Skeletal muscle cell (primary cell): ENCODE measurements around the gene LNX2.

Experiments
- DNase-seq: peaks from one replicate; pipeline ENCODE4 v3.0.0-alpha.2; 2010; ENCODE audit warnings: low read depth
- H3K4me3 ChIP-seq: 2 replicates; pipeline ENCODE4 v1.5.1; 2011; ENCODE audit warnings: low read depth, mild to moderate bottlenecking, control low read depth, low read length, moderate library complexity

The LNX2 gene

DNA sequence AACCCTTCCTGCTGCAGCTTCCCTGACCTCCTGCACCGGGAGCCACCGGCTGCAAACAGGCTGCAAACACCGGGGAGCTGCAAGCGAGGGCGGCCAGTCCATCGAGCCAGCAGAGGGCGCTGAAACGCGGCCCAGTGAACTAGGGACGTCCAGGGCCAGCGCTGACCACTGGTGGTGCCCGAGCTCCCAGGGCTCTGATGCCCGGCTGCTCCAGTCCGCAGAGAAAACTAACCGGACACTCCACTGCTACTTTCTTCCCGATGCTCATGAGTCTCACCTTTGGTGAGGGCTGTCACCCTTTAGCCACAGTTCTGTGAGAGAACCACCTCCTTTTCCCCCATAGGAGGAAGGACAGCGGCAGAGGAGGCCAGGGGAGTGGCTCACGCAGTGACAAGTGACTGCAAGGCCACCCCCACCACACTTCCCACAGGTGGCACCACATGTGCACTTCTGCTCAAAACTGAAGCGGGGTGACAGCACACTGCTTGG, 87.1 kb downstream of the LNX2 start:
- peak overlapping the region; percentile 12 for H3K4me3 ChIP-seq

DNA sequence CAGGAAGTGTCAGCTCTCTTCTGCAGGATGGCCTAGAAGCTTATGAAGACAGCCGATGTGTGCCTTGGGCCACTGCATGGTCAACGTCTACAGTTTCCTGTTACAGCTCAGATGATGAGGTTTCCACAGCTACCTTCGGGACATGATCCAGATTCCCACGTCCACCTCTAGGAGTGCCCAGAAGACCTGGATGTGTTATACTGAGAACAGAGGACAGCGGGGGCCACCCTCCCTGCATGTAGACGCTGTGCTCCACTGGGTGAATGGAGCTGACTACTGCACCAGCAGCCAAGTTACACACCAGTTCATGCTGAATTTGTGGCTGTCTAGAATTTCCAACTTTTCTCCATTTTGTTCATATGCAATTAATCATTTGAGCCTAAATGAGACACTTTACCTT, 91.4 kb downstream of the LNX2 start:
- no peak overlapping the region for H3K4me3 ChIP-seq
- DNase-seq, result no peak

More for the DNA sequence above, 87.1 kb downstream of the LNX2 start:
- peak; percentile 21 for DNase-seq

DNA sequence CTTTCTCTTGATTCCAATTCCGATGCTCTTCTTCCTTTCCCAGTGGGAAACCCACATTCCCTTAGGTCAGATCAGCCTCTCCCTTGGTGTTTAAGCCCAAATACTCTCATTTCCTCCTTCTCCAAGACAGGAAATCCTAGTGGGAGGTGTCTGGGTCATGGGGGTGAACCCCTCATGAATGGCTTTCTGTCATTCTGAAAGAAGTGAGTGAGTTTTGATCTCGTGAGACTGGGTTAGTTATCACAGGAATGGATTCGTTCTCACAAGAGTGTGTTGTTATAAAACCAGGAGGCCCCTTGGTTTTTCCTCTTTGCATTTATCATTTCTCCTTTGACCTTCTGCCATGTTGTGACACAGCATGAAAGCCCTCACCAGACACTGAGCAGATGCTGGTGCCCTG, 93.8 kb downstream of the LNX2 start:
- no peak overlapping the region for H3K4me3 ChIP-seq
- no peak for DNase-seq

DNA sequence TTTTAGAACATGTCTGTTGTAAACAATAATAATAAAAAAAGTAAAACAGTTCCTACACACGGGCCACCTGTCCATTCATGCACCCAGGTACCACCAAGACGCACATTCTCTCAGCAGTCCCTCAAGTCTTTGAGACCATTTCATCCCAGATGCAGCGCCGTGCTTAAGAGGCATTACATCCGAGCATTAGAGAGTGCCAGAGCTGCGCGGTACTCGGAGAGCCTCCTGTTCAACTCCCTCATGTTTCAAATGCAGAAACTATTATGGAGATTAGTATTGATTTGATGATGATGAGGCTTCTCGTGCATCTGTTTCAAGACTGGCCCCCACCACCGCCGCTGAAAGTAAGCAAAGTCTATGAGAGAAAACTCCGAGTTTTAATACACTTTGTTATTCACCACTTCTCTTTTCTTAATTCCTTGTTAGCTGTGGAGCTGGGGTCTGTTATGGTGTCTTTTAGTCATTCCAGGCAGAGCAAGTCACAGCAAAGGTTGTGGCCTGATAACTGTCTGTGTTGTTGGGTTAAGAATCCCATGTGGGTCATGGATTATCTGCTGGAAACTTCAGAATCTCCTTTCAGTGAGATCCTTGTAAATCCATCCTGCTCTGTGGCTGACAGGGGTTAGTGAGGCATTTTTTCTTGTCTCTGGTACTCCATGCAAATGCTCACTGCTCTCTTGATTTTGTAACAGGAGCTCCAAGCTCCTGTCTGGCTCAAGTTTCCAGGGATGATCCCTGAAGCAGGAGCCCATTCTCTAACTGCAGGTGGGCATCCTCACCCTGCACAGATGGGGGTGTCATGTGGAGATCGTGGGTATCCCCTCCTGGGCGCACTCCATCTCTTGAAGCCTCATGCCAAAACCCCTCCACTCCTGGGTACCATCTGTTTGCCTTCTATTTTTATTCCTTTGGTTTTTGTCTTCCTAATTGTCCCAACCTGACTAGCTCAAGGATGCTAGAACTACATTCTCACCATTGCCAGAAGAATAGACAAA, 95.1 kb downstream of the LNX2 start:
- no peak overlapping the region for H3K4me3 ChIP-seq
- DNase-seq, result no peak

DNA sequence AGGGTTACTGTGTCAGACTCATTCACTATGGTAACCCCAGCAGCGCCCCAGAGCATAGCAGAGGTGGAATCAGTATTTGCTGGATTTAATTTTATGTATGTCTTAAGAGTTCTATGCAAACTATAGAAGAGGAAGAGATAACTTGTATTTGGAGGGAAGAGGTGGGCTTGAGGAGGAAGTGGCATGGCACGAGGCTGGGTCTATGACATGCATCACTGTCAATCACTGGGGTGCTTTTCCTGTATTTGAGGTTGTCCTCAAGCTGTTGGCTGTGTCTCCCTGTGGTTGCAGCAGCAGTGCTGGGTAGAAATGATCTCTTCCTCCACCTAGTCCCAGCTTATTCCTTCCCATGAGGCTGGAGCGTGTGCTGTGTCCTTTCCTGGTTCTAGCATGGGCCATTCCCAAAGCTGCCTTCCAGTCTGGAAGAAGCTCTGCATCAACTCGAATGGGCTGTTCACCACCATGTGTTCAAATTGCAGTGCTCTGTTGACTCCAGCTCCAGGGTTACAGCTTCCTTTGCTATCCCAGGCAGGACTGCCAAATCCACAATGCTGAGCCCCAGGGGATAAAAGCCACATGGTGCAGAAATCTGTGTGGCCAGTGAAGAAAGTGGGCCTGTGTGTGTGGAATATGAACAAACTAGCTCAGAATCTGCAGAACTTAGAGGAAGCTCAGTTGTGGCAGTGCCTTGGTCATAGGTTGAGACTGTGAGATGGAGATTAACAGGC, 96.8 kb downstream of the LNX2 start:
- no peak overlapping the region for H3K4me3 ChIP-seq
- no peak for DNase-seq

DNA sequence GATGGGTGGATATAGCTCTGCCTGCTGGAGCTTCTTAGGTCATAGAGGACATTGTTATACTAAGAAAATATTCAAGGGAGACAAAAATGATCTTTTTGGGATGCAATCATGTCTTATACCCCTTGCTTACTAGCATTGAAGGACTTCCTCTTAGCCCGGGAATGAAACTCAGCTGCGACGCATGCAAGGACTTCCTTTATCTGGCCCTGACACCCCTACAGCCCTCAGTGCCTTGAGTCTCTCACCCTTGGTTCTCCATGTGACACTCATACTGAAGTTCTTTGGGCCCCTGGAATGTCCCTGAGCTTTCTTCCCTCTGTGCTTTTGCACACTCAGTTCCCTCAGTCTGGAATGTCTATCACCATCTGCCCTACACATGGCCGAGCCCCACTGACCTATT, 97.5 kb downstream of the LNX2 start:
- no peak overlapping the region for H3K4me3 ChIP-seq
- DNase-seq, result no peak

DNA sequence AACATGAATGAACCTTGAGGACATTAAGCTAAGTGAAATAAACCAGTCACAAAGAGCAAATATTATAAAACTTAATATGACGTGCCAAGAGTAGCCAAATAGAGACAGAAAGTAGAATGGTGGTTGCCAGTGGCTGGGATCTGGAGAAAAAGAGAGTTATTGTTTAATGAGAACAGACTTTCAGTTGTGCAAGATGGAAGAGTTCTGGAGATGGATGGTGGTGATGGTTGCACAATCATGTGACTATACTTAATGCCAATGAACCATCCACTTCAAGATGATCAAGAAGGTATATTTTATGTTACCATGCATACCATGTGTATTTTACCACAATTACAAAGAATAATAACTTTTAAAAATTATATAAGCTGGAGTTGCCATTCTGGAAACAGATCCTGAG, 104.2 kb downstream of the LNX2 start:
- H3K4me3 ChIP-seq, result no peak overlapping the region
- DNase-seq, result no peak

DNA sequence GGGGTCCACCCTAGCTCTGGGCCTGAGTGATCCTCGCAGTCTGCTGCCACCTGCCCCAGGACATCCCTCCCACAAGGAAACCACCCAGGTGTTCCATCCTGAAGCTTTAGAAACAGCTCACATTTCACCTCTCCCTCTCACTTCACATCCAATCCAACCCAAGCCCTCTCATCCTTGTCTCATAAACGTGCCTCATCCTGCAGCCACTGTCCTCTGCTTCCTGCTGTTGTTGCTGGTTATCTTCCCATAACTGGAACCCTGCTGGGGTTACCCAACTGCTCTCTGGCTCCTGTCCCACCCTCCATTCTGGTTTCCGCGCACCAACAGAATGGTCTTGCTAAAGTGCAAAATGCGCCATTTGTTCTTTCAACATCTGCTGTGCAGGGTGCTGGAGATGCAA, 110.2 kb downstream of the LNX2 start:
- H3K4me3 ChIP-seq, result no peak overlapping the region
- DNase-seq, result no peak

DNA sequence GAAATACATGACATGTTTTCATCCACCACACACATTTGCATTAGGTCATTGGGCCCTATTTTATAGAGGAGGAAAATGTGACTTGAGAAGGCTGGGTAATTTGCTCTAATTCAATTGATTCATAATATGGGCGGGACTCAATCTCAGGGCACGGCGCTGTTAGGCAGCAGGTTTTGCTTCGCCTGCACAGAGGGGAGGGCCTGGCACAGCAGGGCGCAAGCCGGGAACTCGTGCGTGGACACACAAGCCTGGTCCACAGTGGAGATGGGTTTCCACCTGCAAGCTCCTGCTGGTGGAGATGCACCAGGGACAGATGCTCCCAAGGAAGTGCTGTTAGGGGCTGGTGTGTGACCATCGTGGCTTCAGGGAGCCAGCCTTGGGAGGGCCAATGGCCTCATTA, 111.5 kb downstream of the LNX2 start:
- DNase-seq, result no peak
- H3K4me3 ChIP-seq, result no peak overlapping the region

DNA sequence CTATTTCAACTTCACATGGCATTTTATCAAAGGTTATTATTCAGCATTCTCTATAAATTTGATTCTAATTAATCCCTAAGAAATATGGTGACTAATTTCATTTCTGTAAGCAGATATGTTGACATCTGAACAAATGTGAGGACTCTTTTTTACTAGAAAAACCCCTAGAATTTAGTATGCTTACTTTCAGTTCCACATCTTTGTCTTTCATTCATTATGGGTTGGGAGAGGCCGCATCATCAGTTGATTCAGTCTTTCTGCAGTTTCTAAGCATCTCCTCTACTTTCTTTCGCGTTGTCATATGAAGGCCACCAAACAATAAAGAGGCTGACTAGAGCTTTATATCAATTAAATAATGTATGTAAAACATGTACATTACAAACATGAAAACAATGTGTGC, 114.5 kb downstream of the LNX2 start:
- H3K4me3 ChIP-seq, result no peak overlapping the region
- no peak for DNase-seq

DNA sequence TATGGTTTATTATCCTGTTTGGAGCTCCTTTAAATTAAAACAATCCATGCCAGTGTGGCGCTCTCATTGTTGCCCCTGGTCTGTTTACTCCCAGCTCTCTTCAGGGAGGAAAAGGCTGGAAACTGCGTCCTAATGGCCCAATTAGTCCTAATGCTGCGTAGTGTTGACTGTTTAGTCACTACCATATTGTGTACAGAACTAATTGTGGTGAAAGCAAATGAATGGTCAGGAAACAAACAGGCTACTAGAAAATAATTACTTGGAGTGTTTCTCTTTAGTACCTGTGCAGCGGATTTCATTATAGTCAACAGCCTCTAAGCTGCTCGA, 115.5 kb downstream of the LNX2 start:
- no peak overlapping the region for H3K4me3 ChIP-seq
- no peak for DNase-seq

DNA sequence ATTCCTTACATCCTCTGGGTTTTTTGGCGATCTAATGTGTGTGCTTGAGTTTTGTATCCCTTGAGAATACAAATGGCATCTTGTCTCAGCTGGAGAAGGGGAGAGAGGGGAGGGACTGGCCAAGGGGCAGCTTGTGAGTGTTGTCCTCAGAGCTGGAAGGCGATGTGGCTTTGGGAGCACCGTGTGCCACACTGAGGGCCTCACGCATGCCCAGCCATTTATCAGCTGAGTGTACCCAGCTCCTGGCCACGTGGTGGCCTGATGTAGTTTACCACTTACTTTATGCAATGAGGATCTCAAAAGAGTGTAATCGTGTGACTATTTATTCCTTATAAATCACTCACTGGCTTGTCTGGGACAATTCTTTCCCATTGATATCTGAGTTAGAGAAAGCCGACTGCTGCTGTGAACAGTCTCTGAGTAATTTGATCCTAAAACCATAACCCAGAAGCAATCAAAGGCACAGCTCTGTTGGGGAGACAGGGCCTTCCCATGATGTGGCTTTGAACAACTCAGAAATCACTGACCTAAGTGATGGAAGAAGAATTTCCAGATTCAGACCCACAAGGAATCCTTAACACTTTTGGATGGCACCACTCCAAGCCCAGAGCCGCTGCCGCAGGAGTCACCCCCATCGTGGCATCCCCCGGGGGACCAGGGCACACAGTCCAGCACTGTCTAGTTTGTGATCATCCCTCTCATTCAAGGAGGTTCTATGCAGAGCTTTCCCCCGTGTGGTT, 116.0 kb downstream of the LNX2 start:
- H3K4me3 ChIP-seq, result no peak overlapping the region
- DNase-seq, result no peak

DNA sequence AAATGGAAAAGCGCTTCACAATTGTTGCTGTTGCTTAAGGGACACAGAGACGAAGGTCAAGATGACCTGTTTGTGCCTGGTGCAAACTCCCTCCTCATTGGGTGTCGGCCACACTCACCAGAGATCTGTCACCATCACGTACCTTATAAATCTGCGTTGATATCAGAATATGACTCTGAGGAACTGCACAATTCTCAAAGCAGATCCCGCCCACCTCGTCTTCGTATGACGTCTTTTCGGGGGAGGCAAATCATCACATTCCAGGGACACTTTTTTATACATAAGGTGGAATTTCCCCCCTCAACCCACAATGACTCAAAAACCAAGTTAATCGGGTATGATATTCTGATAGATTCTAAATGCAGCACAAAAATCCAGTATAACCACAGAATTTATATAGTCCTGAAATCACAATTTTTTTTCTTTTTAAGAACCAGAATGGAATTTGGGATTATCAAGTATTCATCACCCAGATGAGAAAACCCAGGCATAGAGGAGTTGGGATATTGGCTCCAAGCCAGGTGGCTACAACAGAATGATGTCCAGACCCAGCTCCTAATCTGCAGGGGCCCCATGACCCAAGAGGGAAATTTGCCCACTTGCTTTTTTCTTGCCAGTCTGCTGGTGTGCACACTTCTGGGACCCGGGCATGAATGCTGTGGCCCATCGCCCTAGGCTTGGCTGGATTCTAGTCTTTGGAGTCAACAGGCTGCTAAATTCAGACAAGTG, 119.4 kb downstream of the LNX2 start:
- DNase-seq, result no peak
- no peak overlapping the region for H3K4me3 ChIP-seq

DNA sequence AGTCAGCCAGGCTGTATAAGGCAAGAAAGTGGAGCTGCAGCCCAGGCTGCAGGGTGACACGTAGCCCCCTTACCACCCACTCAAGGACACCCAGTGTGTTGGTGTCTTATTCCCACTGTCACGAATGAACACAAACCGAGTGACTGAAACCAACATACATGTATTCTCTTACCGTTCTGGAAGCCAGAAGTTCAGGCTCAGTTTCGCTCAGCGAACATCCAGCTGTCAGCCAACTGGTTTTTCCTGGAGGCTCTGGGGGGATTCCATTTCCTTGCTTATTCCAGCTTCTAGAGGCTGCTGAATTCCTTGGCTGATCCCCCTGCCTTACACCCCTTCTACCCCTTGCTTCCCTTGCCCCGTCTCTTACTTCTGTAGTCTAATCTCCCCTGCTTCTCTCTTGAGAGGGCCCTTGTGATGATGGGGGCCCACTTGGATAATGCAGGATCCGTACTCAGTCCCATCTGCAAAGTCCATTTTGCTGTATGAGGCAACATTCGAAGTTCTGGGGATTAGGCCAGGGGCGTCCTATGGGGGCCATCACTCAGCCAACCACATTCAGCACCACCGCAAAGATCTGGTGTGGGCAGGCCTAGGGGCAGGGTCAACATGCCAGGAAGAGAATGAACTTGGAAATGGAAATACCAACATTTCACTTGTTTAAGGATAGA, 122.6 kb downstream of the LNX2 start:
- no peak for DNase-seq
- H3K4me3 ChIP-seq, result no peak overlapping the region

DNA sequence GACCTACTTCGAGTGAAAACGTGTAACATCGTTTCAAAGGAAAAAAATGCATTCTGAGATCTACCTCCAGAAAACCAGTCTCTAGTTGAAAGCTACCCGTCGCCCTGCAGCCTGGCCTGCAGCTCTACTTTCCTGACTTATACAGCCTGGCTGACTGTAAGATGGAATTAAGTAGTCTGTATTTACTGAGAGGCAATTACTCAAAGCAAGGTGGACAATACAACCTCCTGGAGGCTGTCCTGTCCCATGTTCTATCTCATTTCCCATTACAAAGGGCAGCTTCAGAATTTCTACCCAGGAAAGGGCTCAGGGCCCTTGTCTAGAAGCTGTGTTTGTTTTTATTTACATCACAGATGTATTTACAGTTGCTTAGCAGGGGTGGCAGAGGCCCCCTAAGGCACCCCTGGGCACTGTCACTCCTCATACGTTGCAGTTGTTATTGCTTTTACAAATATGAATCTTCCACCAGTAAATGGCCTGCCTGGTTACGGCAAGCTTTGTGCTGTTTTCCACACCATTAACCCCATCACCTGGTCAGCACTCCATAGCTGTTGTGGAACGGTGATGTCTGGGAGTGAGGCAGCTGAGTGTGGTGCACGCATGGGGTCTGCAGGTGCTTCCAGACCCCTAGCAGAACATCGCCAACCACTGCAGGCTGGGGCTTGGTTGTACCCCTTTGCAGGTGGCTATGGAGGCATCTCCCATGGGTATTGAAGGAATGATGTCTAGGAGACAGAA, 123.6 kb downstream of the LNX2 start:
- no peak overlapping the region for H3K4me3 ChIP-seq
- no peak for DNase-seq

DNA sequence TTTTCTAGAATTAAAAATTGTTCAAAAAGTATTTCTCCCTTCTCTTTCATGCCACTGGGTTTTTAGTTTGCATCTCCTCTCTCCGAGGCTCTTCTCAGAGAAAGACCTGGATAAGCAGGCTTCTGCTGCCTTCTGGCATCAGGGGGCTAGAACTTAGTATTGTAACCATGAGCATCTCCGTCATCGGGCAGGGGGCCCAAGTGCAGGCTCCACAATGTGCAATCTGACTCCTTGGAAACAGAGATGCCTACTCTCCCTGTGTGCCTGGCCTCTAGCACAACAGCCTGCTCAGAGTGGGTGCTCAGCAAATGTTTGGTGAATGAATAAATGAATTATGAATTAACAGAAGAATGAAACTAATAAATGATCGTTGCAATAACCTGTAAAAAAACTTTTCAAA, 124.3 kb downstream of the LNX2 start:
- no peak overlapping the region for H3K4me3 ChIP-seq
- no peak for DNase-seq
